GM18508 (cell line): Measurements from ENCODE around the gene BEGAIN.

ENCODE experiments used
- ATAC-seq: cut with Tn5 transposase; IDR thresholded peaks from one replicate; pipeline ENCODE4 v1.9.1; 2021; ENCODE audit warnings: moderate number of reproducible peaks; ENCODE audit not compliant: insufficient read depth, unreplicated experiment

The BEGAIN gene

GRCh38 chr14:100616854-100617409, 29.7 kb upstream of the BEGAIN start:
- ATAC-seq = no peak

GRCh38 chr14:100615736-100616695, 28.8 kb upstream of the BEGAIN start:
- no peak for ATAC-seq

GRCh38 chr14:100614803-100615202, 27.6 kb upstream of the BEGAIN start:
- no peak for ATAC-seq

- ATAC-seq = no peak
These were observed 25.8 kb upstream of the BEGAIN start for GRCh38 chr14:100612986-100613385.

- ATAC-seq = no peak
These were observed 24.7 kb upstream of the BEGAIN start for GRCh38 chr14:100611811-100612480.

- ATAC-seq = no peak
These were observed 23.4 kb upstream of the BEGAIN start for GRCh38 chr14:100610511-100611217.

- ATAC-seq = no peak
These were observed 22.7 kb upstream of the BEGAIN start for GRCh38 chr14:100609941-100610391.

GRCh38 chr14:100609331-100609870, 22.2 kb upstream of the BEGAIN start:
- ATAC-seq = no peak

GRCh38 chr14:100608586-100609330, 21.5 kb upstream of the BEGAIN start:
- no peak for ATAC-seq

- no peak for ATAC-seq
These were observed 20.8 kb upstream of the BEGAIN start for GRCh38 chr14:100608064-100608463.

- no peak for ATAC-seq
These were observed 20.4 kb upstream of the BEGAIN start for GRCh38 chr14:100607611-100607956.

- ATAC-seq = no peak
These were observed 19.7 kb upstream of the BEGAIN start for GRCh38 chr14:100606687-100607610.

GRCh38 chr14:100605706-100606686, 18.8 kb upstream of the BEGAIN start:
- no peak for ATAC-seq

- no peak for ATAC-seq
These were observed 18.0 kb upstream of the BEGAIN start for GRCh38 chr14:100605230-100605629.

- ATAC-seq = no peak
These were observed 17.5 kb upstream of the BEGAIN start for GRCh38 chr14:100604709-100605108.

GRCh38 chr14:100604121-100604501, 16.9 kb upstream of the BEGAIN start:
- ATAC-seq = no peak

GRCh38 chr14:100603341-100604120, 16.3 kb upstream of the BEGAIN start:
- no peak for ATAC-seq
